MM.1S (cell line): ENCODE measurements around the gene EPN2.

ENCODE experiments used
- CTCF ChIP-seq: fragments of 300-600 bp; sonication (generic); IDR thresholded peaks from 2 replicates; pipeline ENCODE4 v1.5.1; 2016; ENCODE audit warnings: antibody characterized with exemption, low read length, mixed read lengths
- EZH2 ChIP-seq: fragments of 300-600 bp; sonication (generic); optimal IDR thresholded peaks from 2 replicates; pipeline ENCODE3; 2017; ENCODE audit warnings: low read depth, mild to moderate bottlenecking, antibody characterized with exemption, low read length, mixed read lengths
- EZH2phosphoT487 ChIP-seq: fragments of 300-600 bp; sonication (generic); IDR thresholded peaks from 2 replicates; pipeline ENCODE4 v1.6.1; 2018; ENCODE audit warnings: antibody characterized with exemption, low read length

DNA sequence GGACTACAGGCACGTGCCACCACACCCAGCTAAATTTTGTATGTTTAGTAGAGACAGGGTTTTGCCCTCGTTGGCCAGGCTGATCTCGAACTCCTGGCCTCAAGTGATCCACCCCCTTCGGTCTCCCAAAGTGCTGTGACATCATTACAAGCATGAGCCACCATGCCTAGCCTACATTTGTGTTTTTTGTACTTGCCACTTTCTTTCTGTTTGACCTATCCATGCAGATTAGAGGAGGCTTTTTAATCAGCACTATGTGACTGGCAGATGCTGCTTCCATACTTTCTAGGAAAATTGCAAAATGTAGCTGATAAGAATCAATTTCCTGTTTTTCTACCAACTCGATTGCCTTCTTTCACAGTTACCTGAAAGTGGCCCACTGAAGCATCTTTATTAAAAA is 68.1 kb downstream of the EPN2 start:
- TF ChIP-seq CTCF = no peak
- TF ChIP-seq EZH2 = no peak
- no peak for TF ChIP-seq EZH2phosphoT487
